GM23248 (cell line): ENCODE results near the gene CPNE2.

Experiments used
- EZH2 ChIP-seq: fragments of 200-600 bp; sonication (generic); IDR thresholded peaks from 2 replicates; pipeline ENCODE4 v1.6.1; 2018; ENCODE audit warnings: antibody characterized with exemption, mild to moderate bottlenecking; ENCODE audit not compliant: insufficient read depth, poor library complexity, severe bottlenecking
- EZH2phosphoT487 ChIP-seq: fragments of 200-600 bp; sonication (generic); IDR thresholded peaks from 2 replicates; pipeline ENCODE4 v1.6.1; 2018; ENCODE audit warnings: antibody characterized with exemption, moderate library complexity, mild to moderate bottlenecking, low read depth; ENCODE audit not compliant: insufficient read depth

GRCh38 chr16:57191056-57191571, 98.7 kb downstream of the CPNE2 start:
- TF ChIP-seq EZH2 (no peak), EZH2phosphoT487 (no peak)
